Neural cell (in vitro differentiated cells): ENCODE data around the gene FADD.

Experiments
- CTCF ChIP-seq: fragments of 450-650 bp; IDR thresholded peaks from 2 replicates; pipeline ENCODE4 v1.5.1; 2014; ENCODE audit warnings: antibody characterized with exemption, mild to moderate bottlenecking, moderate library complexity; ENCODE audit not compliant: poor library complexity, severe bottlenecking
- EP300 ChIP-seq: fragments of 450-650 bp; conservative IDR thresholded peaks from 2 replicates; pipeline ENCODE4 v1.6.1; 2014; ENCODE audit warnings: antibody characterized with exemption, mild to moderate bottlenecking, moderate library complexity; ENCODE audit not compliant: poor library complexity, severe bottlenecking
- EZH2 ChIP-seq: fragments of 200-600, 300-800 bp; shearing (Covaris generic), sonication (generic); IDR thresholded peaks from 2 replicates; pipeline ENCODE4 v1.6.1; 2014; ENCODE audit warnings: antibody characterized with exemption, low read length, borderline replicate concordance, mild to moderate bottlenecking; ENCODE audit not compliant: insufficient read depth, poor library complexity, severe bottlenecking
- POLR2AphosphoS5 ChIP-seq: IDR thresholded peaks from 2 replicates; pipeline ENCODE4 v1.6.1; 2012
- RAD21 ChIP-seq: fragments of 450-650 bp; conservative IDR thresholded peaks from 2 replicates; pipeline ENCODE4 v1.6.1; 2014; ENCODE audit warnings: antibody characterized with exemption, mild to moderate bottlenecking, moderate library complexity
- SMC3 ChIP-seq: fragments of 450-650 bp; conservative IDR thresholded peaks from 2 replicates; pipeline ENCODE4 v1.6.1; 2014; ENCODE audit warnings: antibody characterized with exemption, mild to moderate bottlenecking, moderate library complexity; ENCODE audit not compliant: poor library complexity

- TF ChIP-seq CTCF (no peak), POLR2AphosphoS5 (no peak), RAD21 (no peak), SMC3 (no peak), EZH2 (no peak), EP300 (no peak)
Measured at GRCh38 chr11:70207531-70208131, 4.5 kb downstream of the FADD start.
